Ramos (cell line): ENCODE measurements around the gene MACROD2.
"Not testable (repeated sequence)": the region's sequence is repeated elsewhere in the genome, so short reads cannot be mapped to it uniquely, and the experiment has no call there.

Experiments
- in situ Hi-C: fragments of 300-500 bp; cut with MboI; formaldehyde crosslinking; loops from one replicate; pipeline ENCODE4 v1.14.3; 2022; ENCODE audit warnings: low sequenced_read_pairs; ENCODE audit not compliant: unreplicated experiment

The MACROD2 gene

DNA sequence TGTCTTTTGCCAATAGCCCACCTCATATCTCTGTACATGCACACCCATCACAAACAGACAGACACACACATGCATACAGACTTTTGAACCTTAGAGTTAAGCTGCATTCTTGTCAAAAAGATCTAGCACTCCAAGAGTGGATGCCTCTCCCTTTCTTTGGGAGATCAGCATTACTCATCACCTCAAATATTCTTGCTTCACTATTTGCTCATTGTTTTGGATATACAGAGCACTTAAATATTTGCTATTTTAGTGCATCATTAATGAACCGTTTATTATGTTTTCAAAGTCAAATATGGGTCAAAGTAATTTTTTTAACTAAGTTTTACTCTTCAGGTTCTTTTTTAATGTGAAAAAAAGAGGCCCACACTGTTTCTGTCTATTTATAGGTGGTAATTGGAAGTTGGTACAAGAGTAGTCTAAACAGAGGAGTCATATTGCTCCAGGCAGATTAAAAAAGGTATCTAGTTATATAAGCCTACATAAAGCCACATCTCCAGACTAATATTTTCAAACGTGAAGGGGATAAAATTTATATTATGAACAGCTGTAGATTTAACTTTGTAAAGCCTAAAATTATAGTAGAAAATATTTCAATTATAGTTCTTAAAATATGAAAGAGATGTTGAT, 239.5 kb downstream of the MACROD2 start:
- in situ Hi-C loops, result no loop called here

DNA sequence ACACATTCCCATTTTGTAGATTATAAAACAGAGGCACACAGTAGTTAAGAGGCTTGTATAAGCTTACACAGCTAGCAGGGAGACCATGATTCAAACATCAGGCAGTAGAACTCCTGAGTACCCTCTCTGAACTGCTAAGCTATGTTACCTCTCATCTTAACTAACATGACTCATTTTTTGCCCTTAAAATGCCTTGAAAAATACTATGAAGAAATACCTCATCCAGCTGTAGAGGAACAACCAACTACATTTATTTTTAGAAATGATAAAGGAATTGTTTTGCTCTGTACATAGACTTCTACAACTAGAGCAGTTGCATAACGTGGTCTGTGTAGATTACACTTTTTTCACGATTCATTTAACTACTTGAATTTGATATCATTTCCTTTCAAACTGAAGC, 240.0 kb downstream of the MACROD2 start:
- in situ Hi-C loops, result no loop called here

GRCh38 chr20:14245368-14245970, 250.2 kb downstream of the MACROD2 start:
- in situ Hi-C loops, result no loop called here

DNA sequence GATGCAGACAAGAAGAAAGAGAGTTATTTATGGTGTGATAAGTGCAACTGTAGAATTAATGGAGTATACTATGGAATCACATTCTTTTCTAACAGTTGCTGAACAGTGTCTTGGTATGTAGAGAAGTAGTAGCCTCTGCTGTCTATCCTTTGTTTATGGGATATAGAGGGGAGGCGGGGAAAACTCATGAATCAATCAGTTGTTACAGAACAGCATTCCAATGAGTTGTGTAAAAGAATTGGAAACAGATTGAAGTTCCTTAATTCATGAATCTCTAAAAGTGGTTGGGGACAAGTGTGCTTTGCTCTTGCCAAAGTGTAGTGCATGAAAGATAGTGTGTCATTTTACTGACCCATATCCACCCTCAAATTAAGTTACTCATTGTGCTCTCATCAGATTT, 264.4 kb downstream of the MACROD2 start:
- in situ Hi-C loops, result no loop called here

DNA sequence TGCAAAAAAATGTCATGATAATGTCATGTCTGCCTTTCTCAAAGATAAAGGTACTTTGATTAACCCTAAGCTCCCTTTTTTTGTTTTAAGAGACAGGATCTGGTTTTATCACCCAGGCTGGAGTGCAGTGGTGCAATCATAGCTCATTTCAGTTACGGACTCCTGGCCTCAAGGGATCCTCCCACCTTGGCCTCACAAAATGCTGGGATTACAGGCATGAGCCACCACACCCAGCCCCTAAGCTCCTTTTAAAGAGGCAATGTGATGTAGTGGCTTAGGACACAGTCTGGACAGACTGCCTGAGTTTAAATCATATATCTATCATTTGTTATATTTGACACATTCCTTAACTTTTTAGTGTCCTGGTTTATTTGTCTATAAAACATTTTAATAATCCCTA, 265.1 kb downstream of the MACROD2 start:
- in situ Hi-C loops, result no loop called here

DNA sequence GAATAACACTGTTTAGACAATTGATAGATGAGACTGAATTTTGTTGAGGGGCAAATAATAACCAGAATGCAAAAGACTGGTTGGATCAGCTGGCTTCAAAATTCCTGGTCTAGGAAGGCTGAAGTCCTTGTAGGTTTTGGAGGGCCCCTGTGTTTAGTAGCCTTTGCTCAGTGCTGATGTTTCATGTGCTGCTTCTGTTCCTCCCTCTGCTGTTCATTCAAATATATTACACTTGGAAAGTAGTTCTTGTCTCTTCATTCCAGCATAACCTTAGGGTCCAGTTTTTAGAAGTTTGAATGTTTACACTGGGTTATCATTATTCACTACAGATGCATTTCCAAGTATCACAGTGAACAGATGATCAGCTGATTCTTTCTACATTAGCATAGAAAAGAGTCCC, 269.6 kb downstream of the MACROD2 start:
- in situ Hi-C loops, result no loop called here

DNA sequence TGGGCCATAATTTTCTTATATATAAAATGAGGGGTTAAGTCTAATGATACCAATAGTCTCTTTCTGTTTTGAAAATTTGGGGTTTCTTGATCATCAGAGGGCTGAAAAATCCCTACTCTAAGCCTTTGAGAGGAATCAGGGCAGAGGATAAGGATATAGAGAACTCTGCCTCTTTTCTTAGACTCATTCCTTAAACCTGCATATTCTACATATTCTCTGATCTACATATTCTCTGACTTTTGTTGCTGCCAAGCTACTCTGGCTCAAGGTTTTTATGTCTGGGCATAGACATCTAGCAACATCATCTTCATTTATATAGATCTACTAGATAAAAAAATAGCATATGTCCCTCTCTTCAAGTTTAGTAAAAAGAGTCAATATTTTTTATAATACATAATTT, 270.9 kb downstream of the MACROD2 start:
- in situ Hi-C loops, result no loop called here

GRCh38 chr20:14270751-14271150, 275.4 kb downstream of the MACROD2 start:
- in situ Hi-C loops, result not testable (repeated sequence)

DNA sequence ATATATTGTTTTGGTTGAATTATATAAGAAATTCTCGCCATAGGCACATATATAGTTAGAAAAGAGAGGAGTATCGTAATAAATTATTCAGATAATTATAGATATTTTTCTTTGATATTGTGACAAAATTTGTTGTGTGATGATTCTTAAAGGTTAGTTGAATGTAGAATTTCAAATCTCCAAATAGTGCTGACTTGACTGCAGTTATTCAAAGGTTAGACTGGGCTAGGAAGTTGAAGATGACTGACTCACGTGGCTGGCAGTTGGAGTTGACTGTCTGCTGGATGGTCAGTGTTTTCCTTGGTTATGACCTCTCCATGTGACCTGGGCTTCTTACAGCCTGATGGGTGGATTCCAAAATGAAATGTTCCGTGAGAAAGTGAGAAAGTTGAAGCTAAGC, 286.8 kb downstream of the MACROD2 start:
- in situ Hi-C loops, result loop anchor here (25.0 kb wide), 1 partner anchor 95 kb away; no protein-coding TSS in a partner anchor

DNA sequence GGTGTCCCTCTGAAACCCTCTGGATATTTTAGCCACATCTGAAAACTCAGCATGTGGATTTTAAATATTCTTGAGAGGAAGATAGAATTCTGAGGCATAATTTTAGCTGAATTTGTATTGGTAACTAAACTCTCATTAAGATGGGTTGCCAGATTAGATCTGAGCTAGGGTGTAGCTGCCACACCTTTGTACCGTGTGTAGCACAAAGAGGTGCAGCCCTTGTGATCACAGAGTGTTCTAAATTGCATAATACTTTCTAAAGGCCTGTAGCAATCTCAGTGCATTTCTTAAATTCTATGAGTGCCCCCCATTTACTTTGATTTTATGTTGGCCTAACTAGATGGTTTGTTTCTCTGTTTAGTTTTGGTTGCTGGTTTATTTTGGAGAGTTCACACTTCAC, 289.1 kb downstream of the MACROD2 start:
- in situ Hi-C loops, result loop anchor here (25.0 kb wide), 1 partner anchor 97 kb away; no protein-coding TSS in a partner anchor

- in situ Hi-C loops, result loop anchor here (25.0 kb wide), 1 partner anchor 101 kb away; no protein-coding TSS in a partner anchor
Measured at GRCh38 chr20:14288341-14289330, 293.3 kb downstream of the MACROD2 start.

GRCh38 chr20:14291502-14291901, 296.2 kb downstream of the MACROD2 start:
- in situ Hi-C loops, result loop anchor here (25.0 kb wide), 1 partner anchor 104 kb away; no protein-coding TSS in a partner anchor

GRCh38 chr20:14295238-14295637, 299.9 kb downstream of the MACROD2 start:
- in situ Hi-C loops, result loop anchor here (25.0 kb wide), 1 partner anchor 108 kb away; no protein-coding TSS in a partner anchor

GRCh38 chr20:14295770-14296309, 300.5 kb downstream of the MACROD2 start:
- in situ Hi-C loops, result loop anchor here (25.0 kb wide), 1 partner anchor 109 kb away; no protein-coding TSS in a partner anchor

DNA sequence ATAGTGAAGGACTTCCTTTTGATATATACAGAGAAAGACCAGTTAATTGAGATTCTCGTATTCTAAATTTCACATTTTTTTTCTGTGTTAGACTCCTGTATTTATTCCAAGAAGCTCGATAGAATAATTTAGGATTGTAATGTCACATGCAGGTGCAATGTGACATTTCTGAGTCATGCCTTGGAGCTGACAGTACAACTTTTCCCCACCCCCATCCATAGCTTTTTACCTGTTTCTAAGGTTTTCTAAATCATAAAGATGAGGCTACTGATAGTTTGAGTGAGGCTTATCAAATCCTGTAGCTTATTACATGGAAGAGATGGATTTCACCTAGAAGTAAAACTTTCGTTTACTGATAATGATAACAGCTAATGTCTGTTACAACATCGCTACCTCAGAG, 304.5 kb downstream of the MACROD2 start:
- in situ Hi-C loops, result loop anchor here (25.0 kb wide), 1 partner anchor 113 kb away; no protein-coding TSS in a partner anchor

GRCh38 chr20:14303106-14303505, 307.8 kb downstream of the MACROD2 start:
- in situ Hi-C loops, result no loop called here

DNA sequence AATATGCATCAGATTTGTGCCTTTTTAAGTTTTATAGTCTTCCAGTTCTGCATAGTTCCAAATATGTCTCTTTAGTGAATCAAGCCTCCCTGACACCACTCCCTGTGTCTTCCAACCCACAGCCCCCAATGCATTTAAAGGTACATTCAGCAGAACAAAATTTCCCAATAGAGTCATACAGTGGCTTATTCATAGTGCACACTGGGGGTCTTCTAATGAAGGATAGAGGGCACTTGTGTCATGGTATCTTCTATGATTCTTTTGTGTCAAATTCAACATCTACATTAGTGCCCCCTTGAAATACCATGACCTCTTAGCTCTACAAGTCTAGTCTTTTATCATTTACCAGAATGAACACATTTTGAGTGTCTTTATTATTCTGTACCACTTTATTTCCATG, 308.3 kb downstream of the MACROD2 start:
- in situ Hi-C loops, result no loop called here

- in situ Hi-C loops, result no loop called here
Measured at GRCh38 chr20:14304472-14304871, 309.2 kb downstream of the MACROD2 start.

- in situ Hi-C loops, result no loop called here
Measured at GRCh38 chr20:14307956-14308355, 312.6 kb downstream of the MACROD2 start.

GRCh38 chr20:14310977-14311627, 315.8 kb downstream of the MACROD2 start:
- in situ Hi-C loops, result no loop called here
